GM19238 (cell line): ENCODE measurements around the gene CDRT15.
A peak's percentile ranks its signal among the peaks of the same experiment; 100 is the strongest.
"Not testable (repeated sequence)": the region's sequence is repeated elsewhere in the genome, so short reads cannot be mapped to it uniquely, and the experiment has no call there.

Experiments
- DNase-seq: peaks from one replicate; pipeline ENCODE4 v3.0.0; 2011; ENCODE audit warnings: low spot score; ENCODE audit not compliant: insufficient read length

Gene CDRT15

DNA sequence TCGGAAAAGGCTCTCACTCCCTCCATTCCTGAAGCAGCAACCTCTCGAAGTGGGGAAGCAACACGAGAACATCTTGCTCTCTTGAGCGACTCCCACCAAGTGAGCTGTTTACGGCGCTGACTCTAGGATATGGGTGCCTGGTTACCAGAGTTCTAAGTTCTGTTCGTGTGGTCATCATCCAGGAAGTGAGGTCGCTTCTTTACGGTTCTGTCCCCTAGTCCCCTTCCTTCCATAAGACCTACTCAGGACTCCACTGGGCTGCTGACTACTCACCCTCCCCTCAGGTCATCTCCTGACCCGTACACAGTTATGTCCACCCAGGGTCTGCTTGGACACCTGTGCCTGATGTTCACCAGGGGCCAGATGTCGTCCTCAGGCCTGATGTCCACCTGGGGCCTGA lies at the start of gene CDRT15:
TSS of gene CDRT15 (minus strand) at position 101 of the 400 bp plus-strand sequence. CDS start at position 72, 29 bp downstream.
- not testable (repeated sequence) for DNase-seq

DNA sequence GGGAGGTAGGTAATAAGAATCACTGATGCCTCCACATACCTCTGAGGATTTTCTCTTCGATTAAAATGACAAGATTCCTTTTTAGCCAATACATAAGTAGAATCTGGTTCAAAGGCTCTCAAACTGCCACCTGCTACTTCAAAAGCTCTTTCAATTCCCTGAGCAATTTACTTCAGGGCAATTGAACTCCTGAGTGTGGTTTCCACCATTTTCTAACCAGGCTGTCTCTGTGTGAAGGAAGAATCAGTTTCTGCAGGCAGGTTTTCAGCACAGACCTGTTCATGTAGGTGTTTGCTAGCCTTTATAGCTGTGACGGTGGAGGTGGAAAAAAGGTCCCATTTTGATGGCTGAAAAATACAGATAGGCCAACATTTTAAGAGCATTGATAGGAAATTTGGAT lies 46.1 kb upstream of the CDRT15 start:
- no peak for DNase-seq

DNA sequence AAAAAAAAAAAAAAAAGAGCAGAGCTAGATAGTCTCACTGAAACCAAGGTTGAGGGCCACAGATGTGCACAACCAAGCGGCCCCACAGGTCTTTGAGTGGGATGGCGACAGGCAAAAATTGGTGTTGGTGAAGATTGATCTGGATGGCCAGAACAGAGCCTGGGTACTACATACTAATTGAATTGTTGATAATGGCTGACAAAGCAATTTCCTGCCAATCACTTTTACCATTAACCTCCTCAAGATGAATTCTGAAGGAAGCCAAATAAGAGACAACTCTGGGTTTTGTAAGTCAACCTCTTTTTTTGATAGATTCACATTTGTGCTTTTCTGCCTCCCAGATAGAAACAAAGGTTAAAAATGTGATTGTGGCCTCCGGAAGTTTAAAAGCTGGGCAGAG lies 44.9 kb upstream of the CDRT15 start:
- no peak for DNase-seq

DNA sequence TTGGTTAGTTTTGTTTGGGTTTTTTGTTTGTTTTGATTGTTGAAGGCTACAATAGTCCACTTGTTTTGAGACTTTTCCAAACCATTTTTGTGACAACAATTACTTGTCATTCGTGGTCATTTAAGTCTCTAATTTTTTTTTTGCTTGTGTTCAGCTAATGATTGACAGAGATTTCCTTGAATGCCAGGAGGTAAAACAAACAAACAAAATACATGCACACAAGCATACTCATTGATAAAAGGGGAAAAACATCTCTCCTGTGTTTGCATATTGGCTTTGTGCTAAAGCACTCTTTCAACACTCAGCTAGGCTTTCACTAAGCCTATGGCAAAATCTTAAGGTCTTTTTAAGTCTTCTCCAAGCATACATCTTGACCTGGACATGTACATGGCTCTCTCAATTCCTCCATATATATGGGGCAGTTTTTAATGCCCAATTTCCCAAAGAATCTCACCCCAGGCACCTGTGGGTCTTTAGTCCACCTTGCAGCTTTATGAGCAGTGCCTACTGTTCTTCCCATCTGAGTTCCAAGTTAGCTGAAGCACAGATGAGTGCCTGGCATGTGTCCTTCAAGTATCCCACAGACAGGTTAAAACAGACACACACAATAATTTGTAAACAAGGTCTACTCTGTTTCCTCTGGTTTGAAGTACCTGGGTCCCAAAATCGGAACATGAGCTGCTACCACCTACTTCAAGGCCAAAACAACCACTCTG lies 40.0 kb upstream of the CDRT15 start:
- DNase-seq = no peak

DNA sequence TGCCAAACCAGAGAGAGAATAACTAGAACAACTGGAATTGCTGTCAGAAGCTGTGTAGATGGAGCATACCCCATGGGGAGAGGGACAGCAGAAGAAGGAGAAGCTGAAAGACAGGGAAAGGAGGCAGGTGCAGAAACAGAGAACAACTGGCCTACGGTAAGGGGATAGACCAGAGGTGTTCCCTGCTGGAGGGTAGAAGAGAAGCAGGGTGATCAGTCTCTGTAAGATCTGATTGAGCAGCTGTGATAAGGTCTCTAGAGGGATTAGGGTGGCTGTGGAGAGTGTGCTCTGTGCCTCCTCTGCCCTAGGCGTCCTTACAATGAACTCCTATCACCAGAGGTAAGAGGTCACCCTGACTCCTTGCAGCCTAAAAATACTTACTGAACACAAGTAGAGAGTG lies 33.8 kb upstream of the CDRT15 start:
- DNase-seq = no peak

DNA sequence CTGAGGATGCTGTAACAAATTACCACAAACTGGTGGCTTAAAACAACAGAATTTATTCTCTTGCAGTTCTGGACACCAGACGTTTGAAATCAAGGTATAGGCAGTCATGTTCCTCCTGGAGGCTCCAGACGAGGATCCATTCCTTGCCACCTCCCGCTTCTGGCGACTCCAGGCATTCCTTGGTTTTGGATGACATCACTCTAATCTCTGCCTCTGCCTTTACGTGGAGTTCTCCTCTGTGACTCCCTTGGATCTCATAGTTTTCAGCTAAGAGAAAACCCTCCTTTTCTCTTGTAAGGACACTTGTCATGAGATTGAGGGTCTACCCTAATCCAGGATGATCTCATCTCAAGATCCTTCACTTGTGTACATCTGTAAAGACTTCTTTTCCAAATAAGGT lies 32.8 kb upstream of the CDRT15 start:
- DNase-seq = no peak

DNA sequence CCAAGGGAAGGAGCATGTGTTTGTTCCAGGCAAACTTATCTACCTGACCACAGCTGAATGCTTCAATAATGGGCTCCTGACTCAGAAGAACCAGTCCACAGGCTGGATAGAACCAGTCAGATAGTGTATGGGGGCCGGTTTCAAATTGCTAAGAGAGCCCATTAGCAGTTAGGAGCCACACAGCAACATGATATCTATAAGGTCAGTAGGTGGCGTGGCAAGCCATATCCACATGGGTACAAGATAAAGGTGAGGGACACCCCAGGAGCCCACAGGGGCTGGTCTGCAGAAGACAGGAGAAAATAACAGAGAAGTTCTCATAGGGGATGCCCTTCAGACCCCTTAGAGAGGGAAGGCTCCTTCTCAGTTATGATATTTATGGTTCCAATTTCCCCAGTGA lies 31.6 kb upstream of the CDRT15 start:
- DNase-seq = no peak

DNA sequence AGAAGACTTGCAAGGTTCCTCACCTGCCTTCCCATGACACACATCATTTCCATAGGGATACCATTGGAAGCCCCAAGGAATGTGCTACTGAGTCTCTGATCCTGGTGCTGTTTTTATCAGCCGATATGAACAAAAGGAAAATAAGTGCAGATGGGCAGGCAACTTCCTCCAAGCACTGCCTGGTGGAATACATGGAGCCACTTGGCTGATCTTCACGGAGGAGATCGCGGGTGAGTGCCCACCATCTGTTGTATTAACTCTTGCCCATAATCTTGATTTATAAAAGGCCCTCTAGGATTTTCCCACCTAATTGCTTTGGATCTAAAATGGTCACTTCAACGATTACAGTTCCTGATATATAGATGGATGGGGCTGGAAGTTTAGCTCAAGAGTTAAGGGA lies 24.7 kb upstream of the CDRT15 start:
- no peak for DNase-seq

DNA sequence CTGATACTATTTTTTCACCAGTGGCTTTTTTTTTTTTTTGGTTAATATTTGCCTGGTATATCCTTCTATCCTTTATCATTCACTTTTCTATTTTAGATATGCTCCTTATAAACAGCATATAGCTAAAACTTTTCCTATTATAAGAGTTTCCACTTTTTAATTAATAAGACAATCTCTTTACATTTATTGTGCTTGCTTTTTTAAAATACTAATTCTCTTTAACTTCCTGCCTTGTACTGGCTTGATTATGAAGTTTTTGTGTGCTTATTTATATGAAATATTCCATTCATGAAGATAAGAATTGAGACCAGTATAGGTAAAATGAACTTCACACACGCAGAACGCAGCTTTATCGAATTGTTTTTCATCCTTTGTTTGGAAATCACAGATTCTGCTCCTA lies 9.0 kb upstream of the CDRT15 start:
- no peak for DNase-seq

DNA sequence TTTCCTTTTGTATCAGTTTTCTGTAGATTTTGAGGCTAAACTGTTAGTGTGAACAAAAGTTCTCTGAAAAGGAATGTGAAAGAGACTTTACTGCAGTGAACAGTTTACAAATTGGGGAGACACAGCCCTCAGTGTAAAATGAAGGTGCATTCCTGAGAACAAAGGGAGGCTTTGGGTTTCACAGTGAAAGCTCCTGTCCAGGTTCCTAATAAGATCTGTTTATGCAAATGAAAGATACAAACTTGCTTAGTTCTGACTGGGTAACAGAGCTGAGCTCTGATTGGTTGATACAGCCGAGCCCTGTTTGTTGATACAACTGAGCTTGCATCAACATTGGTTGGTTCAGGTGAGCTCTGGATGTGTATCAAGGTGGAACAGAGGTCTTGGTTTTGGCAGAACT lies 8.3 kb upstream of the CDRT15 start:
- DNase-seq = no peak

DNA sequence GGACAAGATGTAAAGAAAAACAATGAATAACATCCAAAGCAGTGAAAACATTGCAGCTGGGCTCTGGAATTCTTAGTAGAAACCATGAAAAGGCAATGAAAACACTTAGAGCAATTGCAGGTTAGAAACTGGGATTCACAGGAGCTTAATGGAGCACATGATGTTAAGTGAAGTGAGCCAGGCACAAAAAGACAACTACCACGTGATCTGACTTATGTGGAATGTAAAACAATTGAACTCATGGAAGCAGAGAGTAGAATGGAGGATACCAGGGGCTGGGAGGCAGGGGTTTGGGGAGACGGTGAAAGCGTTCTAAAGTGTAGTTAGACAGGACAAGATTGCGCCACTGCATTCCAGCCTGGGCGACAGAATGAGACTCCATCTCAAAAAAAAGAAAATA lies 2.6 kb upstream of the CDRT15 start:
- DNase-seq = not testable (repeated sequence)

DNA sequence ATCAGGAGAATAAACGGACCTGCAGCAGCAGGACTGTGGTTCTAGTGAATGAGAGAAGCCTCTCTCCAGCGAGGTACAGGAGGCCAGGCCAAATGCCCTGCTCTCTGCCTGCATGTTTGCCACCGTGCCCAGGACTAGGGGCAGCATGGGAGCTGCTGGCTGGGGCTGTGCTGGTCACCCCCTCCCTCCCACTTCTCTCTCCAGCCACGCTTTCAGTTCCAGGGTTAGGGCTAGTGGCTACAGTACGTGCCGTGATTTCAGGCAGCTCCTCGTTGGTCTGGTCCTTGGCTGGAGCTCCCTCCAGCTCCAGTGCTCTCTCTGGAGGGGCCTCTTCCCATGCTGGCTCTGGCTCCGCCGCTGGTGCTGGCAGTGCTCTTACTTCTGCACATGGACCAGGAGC lies 630 bp downstream of the CDRT15 start:
- DNase-seq = not testable (repeated sequence)

DNA sequence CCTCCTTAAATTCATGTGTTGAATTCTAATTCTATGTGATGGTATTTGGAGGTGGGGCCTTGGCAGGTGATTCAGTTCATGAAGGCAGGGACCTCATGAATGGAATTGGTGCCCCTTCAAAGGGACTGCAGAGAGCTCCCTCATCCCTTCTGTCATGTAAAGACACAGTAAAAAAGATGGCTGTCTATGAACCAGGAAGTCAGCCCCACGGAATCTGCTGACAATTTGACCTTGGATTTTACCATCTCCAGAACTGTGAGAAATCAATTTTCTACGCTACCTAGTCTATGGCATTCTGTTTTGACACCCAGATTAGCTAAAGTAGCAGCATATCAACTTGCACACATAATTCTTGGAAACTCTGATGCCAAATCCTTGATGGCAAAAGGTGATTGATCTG lies 1.6 kb downstream of the CDRT15 start:
- not testable (repeated sequence) for DNase-seq

DNA sequence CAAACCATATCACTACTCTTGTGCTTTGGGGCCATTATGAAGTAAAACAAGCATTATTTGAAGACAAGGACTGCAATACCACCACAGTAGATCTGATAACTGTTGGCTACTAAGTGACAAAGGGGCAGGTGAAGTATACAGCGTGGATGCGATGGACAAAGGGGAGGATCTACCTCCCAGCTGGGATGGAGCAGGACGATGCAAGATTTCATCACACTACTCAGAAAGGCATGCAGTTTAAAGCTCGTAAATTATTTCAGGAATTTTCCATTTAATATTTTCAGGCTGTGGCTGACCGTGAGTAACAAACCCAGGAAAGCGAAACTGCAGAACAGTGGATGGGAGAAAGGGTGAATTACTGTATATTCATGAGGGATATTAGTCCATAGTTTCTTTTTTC lies 5.5 kb downstream of the CDRT15 start:
- DNase-seq = not testable (repeated sequence)

DNA sequence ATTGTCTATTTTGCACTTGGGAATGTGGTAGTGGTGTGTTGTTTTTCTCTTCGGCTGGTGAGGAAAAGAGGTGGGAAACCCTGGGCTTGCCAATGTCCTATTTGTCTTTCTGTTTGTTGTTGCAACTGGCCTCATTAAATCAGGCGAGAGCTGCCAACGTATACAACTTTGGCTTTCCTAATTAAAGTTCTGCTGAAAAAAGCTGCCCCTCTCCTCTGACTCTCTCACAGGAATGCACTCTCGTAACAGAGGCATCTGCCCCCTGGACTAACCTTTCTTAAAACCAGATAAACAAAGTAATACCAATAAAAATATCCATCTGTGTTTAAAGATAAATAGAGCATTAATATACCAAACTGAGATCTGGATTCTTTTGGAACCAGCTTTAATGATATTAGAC lies 7.8 kb downstream of the CDRT15 start:
- DNase-seq = no peak

DNA sequence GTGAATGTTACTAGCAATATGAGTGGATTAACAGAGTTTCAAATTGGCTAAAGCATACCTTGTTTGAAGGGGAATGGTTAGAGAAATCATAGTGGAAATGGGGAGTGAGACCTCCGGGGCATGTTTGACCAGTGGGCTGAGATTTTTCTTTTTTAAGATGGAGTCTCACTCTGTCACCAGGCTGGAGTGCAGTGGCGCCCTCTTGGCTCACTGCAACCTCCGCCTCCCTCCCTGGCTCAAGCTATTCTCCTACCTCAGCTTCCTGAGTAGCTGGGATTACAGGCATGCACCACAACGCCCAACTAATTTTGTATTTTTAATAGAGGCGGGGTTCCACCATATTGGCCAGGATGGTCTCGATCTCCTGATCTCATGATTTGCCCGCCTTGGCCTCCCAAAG lies 9.6 kb downstream of the CDRT15 start:
- no peak for DNase-seq

DNA sequence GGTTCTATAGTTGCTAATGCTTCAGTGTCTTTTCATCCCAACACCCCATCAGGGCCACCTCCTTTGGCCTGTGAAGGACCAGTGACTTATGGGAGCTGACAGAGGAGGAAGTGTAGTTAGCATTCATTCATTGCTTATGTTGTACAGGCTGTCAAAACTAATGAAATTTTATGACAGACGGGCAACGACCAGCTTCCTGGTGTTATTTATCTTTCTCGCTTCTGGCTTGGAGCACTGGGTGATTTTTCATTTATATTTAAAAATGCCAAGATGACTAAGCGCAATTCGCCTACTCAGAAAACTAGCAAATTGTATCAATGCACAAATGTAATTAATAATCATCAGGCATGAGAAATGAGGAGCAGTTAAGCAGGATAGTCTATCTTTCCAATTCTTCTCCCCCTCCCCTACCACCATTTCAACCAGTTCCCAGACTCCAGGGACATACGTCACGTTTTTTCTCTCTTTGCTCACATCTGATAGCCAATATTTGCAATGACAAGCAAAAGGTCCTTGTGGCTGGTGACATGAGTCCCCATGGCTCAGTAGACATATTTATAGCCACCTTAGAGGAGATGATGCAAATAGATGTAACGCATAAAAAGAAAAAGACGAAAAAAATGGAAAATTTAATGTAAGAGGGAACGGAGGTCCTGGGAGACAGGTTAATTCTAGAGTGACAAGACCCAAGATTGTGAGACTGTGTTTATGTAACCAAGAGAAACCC lies 11.2 kb downstream of the CDRT15 start:
- DNase-seq = no peak

DNA sequence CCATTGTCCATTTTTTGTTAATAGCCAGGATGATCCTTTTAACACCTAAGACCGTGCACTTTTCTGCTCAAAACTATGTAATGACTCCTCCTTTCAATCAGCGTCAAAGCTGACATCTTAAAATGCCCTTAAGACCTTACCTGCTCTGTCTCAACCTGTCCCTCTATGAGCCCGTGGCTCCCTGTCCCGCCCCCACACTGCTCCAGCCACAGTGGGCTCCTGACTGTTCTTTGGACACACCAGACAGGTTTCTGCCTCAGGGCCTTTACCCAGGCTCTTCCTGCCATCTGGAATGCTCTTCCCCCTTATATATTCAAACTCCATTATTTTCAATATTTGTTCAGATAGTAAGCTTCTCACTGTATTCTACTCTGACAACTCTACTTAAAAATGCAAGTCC lies 14.1 kb downstream of the CDRT15 start:
- no peak for DNase-seq

DNA sequence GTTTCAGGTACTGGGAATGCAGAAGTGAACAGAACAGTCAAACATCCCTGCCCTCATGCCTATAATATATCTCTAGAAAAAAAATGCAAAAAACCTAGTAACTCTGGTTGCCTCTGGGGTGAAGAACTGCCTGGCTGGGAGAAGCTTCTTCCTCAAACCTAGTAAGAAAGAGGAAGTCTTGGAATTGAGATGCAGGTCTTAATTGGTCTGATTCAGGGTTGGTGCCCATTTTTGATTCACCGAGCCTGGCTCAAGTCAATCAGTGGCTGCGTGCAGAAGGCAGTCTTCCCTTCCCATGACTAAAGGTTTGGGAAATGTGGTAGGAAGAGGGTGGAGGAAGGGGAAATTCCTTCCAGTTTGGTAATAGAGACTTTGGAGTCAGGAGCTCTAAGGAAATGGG lies 22.4 kb downstream of the CDRT15 start:
- DNase-seq = no peak

DNA sequence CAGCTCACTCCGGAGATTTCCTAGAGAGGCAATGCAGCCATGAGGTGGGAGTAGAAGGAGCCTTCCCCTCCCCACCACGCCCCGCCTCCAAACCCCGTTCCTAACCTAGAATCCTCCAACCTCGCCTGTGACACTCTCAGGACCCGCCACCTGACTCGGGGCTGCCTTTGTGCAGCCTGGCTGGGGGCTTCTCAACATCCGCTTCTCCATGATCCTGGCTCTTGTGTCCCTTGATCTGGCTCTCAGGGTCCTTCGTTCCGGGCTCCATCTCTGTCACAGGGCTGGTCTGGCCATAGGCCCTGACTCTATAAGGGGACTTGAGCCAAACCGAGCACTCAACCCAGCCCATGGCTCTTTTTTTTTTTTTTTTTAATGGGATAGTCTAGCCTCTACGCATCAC lies 24.3 kb downstream of the CDRT15 start:
- DNase-seq = no peak

DNA sequence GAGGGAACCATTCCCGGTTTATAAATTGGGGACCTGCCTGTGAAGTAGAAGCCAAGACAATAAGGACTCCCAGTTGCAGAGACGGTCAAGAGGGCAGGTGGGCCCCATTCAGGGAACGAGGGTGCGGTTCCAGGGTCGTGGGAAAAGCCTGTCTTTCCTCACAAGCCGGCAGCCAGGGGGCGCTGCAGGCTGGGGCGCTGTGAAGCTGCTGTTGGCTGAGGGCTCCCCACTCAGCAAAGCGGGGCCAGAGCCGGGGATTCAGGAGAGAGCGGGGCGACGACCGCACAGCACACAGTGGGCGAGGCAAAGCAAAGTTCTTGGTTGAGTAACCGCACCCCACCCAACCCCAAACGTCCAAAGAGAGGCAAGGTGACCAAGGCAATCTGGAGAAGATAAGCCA lies 24.9 kb downstream of the CDRT15 start:
- peak; percentile 10 for DNase-seq

DNA sequence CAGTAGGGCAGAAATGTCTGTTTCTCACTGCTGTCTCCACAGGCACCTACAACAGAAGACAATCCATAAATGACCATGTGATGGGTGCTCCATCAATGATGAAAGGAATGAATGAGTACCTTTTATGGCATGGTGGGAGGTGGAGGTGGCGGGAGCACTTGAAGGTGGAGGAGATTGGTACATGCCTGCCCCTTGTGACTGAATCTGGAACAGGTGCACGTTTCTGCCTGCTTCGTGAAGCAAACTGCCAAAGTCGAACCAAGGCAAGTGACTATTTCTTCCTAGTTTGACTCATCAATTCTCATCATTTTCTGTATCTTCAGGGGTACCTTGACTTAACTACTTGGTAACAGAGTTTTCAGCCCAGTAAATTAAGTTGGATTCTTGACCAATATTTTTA lies 25.4 kb downstream of the CDRT15 start:
- DNase-seq = no peak

DNA sequence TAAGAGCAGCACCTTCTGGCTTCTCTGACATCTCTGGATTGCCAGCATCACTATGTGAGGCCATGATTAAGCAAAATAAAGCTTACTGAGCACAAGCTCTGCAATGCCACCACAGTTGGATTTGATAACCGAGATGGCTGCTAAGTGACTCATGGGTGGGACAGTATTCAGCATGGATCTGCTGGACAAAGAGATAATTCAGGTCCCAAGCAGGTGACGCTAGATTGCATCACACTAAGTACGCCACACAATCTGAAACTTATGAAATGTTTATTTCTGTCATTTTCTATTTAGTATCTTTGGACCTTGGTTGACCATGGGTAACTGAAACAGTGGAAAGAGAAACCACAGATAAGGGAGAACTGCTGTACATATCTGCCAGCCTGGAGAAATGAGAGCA lies 27.4 kb downstream of the CDRT15 start:
- no peak for DNase-seq
